LNCAP (cell line): Measurements from ENCODE around the gene CAPN2.

Experiments
- CTCF ChIP-seq: fragments of 450-650 bp; IDR thresholded peaks from 2 replicates; pipeline ENCODE4 v1.5.1; 2017; ENCODE audit warnings: mild to moderate bottlenecking

The CAPN2 gene

GRCh38 chr1:223770621-223771315 is 58.4 kb downstream of the CAPN2 start:
- TF ChIP-seq CTCF: no peak

- TF ChIP-seq CTCF: no peak
These were observed 59.1 kb downstream of the CAPN2 start for GRCh38 chr1:223771469-223771813.

GRCh38 chr1:223771814-223772770 is 59.8 kb downstream of the CAPN2 start:
- TF ChIP-seq CTCF: no peak

GRCh38 chr1:223772771-223773160 is 60.4 kb downstream of the CAPN2 start:
- no peak for TF ChIP-seq CTCF

GRCh38 chr1:223774134-223774814 is 61.9 kb downstream of the CAPN2 start:
- TF ChIP-seq CTCF: no peak

- TF ChIP-seq CTCF: no peak
These were observed 62.7 kb downstream of the CAPN2 start for GRCh38 chr1:223775054-223775453.

- no peak for TF ChIP-seq CTCF
These were observed 63.4 kb downstream of the CAPN2 start for GRCh38 chr1:223775711-223776074.
